ENCODE data around the gene RENBP.

RENBP gene

DNA sequence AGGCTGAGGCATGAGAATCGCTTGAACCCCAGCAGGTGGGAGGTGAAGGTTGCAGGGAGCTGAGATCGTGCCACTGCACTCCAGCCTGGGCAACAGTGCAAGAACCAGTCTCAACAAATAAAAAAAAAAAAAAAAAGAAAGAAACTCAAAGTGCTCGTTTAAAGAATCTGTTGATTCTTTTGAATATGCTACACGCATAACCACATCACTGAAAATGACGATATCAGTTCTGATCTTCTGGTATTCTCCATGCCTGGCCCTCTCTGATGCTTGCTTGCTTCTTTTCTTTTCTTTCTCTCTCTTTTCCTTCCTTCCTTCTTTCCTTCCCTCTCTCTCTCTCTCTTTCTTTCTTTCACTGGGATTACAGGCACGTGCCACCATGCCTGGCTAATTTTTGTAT lies 32.6 kb downstream of the RENBP start:
- Histone ChIP-seq H3K4me1 (peaks cover 7% of the 10 kb centered on the region), H3K4me3 (ENCODE audit: low read depth, low read length) (no peak overlapping the region), H3K27me3 (no peaks in the 10 kb centered on the region), H3K9me3 (no peaks in the 10 kb centered on the region), H3K36me3 (no peaks in the 10 kb centered on the region)
- no peak for DNase-seq
- no peak for TF ChIP-seq CTCF (IDR thresholded peaks at IDR 0.05; ENCODE audit: low read depth, low read length)

GRCh38 chrX:153910446-153910845 lies 34.0 kb downstream of the RENBP start:
- Histone ChIP-seq H3K9me3 (no peaks in the 10 kb centered on the region), H3K4me1 (peaks cover 7% of the 10 kb centered on the region), H3K4me3 (ENCODE audit: low read depth, low read length) (no peak overlapping the region), H3K27me3 (no peaks in the 10 kb centered on the region), H3K36me3 (no peaks in the 10 kb centered on the region)
- no peak for DNase-seq
- no peak for TF ChIP-seq CTCF (IDR thresholded peaks at IDR 0.05; ENCODE audit: low read depth, low read length)

DNA sequence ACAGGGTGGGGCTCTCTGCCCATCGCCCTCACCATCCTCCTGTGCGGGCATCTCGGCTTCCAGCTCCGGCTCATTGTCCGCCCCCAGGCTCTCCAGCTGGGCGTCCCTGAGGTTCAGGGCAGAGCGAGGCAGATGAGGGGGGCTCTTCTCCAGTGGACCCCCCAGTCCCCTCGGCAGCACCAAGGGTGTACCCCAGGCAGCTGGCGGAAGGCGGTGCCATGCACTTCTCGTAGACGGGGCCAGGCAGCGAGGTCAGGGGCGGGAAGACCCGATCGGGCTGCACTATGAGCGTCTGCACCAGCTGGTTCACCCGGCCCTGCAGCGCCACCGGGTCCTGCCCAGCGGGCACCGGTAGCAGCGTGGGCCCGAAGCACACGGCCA lies 34.5 kb downstream of the RENBP start:
- TF ChIP-seq CTCF (IDR thresholded peaks at IDR 0.05; ENCODE audit: low read depth, low read length): no peak

GRCh38 chrX:153909024-153909979 lies 35.1 kb downstream of the RENBP start:
- no peak for TF ChIP-seq CTCF (IDR thresholded peaks at IDR 0.05; ENCODE audit: low read depth, low read length)
- no peak overlapping the region for H3K4me3 ChIP-seq (ENCODE audit: low read depth, low read length)
- no peaks in the 10 kb centered on the region for H3K36me3 ChIP-seq
- H3K27me3 ChIP-seq: no peaks in the 10 kb centered on the region
- DNase-seq: peak; percentile 68
- no peaks in the 10 kb centered on the region for H3K9me3 ChIP-seq
- H3K4me1 ChIP-seq: peaks cover 7% of the 10 kb centered on the region

More for the DNA sequence above, 34.5 kb downstream of the RENBP start:
- H3K4me3 ChIP-seq (ENCODE audit: low read depth, low read length): no peak overlapping the region
- DNase-seq: no peak
- H3K9me3 ChIP-seq: no peaks in the 10 kb centered on the region
- H3K36me3 ChIP-seq: no peaks in the 10 kb centered on the region
- no peaks in the 10 kb centered on the region for H3K27me3 ChIP-seq
- peaks cover 7% of the 10 kb centered on the region for H3K4me1 ChIP-seq

DNA sequence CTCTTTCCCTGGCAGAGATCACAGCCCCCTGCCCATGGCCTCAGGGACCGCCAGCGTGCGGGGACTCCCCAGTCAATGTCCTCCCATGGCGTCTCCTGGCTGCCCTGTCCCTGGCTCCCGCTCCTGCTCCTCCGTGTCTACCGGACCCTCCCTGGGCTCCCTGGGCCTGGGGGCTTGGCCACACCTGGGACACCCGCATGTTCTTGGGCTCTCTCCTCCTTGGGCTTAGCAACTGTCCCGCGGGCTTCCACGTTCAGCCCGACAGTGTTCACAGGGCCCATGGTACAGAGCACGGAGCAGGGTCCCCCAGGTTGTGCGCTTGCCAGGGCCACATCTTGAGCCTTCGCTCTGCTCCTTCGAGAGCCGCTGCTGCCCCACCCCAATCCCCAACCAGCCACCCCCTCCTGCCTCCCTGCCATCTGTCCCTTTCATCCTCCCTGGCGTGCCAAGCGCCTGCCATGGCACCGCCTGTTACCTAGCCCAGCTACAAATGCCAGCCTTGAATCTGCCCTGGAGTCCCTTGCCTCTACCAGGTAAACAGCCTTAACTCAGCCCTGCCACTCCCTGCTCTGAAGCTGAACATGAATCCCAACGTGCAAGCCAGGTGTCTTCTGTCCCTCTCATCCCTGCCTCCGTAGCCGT lies 36.1 kb downstream of the RENBP start:
- Histone ChIP-seq H3K4me3 (ENCODE audit: low read depth, low read length) (no peak overlapping the region), H3K4me1 (peaks cover 11% of the 10 kb centered on the region), H3K36me3 (no peaks in the 10 kb centered on the region), H3K27me3 (no peaks in the 10 kb centered on the region), H3K9me3 (no peaks in the 10 kb centered on the region)
- TF ChIP-seq CTCF (IDR thresholded peaks at IDR 0.05; ENCODE audit: low read depth, low read length): no peak
- DNase-seq: no peak

- no peak for DNase-seq
- H3K36me3 ChIP-seq: no peaks in the 10 kb centered on the region
- H3K4me1 ChIP-seq: peaks cover 18% of the 10 kb centered on the region
- no peak overlapping the region for H3K4me3 ChIP-seq (ENCODE audit: low read depth, low read length)
- H3K9me3 ChIP-seq: no peaks in the 10 kb centered on the region
- TF ChIP-seq CTCF (IDR thresholded peaks at IDR 0.05; ENCODE audit: low read depth, low read length): no peak
- no peaks in the 10 kb centered on the region for H3K27me3 ChIP-seq
These were observed 37.0 kb downstream of the RENBP start for GRCh38 chrX:153907456-153907855.
